ENCODE data around the gene KIAA1586.

The KIAA1586 gene

DNA sequence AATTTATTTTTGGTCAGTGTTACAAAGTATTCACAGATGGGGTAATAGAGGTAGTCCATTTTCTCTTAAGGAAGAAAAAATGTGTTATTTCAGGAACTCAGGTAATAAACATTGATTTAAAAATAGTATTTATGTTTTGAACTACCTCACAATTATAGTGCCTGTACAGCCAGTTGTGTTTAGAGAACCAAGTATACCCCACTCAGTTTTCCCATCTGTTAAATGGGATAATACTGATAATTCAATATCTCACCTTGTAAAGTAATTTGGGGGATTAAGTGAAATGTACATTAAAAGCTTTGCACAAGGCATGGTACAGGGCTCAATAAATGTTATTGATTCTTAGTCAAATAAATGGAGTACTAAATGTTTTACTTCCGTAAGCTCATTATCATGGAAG, 48.2 kb downstream of the KIAA1586 start:
- Histone ChIP-seq H3K27ac (replicated peaks) (no peak overlapping the region), H3K4me3 (replicated peaks; ENCODE audit: insufficient read depth, low read length) (no peak overlapping the region), H3K27me3 (ENCODE audit: insufficient read depth, poor library complexity, severe bottlenecking) (no peaks in the 10 kb centered on the region)
- TF ChIP-seq, protein P1, sequence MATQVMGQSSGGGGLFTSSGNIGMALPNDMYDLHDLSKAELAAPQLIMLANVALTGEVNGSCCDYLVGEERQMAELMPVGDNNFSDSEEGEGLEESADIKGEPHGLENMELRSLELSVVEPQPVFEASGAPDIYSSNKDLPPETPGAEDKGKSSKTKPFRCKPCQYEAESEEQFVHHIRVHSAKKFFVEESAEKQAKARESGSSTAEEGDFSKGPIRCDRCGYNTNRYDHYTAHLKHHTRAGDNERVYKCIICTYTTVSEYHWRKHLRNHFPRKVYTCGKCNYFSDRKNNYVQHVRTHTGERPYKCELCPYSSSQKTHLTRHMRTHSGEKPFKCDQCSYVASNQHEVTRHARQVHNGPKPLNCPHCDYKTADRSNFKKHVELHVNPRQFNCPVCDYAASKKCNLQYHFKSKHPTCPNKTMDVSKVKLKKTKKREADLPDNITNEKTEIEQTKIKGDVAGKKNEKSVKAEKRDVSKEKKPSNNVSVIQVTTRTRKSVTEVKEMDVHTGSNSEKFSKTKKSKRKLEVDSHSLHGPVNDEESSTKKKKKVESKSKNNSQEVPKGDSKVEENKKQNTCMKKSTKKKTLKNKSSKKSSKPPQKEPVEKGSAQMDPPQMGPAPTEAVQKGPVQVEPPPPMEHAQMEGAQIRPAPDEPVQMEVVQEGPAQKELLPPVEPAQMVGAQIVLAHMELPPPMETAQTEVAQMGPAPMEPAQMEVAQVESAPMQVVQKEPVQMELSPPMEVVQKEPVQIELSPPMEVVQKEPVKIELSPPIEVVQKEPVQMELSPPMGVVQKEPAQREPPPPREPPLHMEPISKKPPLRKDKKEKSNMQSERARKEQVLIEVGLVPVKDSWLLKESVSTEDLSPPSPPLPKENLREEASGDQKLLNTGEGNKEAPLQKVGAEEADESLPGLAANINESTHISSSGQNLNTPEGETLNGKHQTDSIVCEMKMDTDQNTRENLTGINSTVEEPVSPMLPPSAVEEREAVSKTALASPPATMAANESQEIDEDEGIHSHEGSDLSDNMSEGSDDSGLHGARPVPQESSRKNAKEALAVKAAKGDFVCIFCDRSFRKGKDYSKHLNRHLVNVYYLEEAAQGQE (IDR thresholded peaks at IDR 0.05; ENCODE audit: insufficient replicate concordance, low read depth), result no peak
- TF ChIP-seq GABPA (IDR thresholded peaks at IDR 0.05; ENCODE audit: low read depth) (no peak), SPI1 (IDR thresholded peaks at IDR 0.05; ENCODE audit: borderline replicate concordance, low read depth) (no peak), POLR2AphosphoS5 (IDR thresholded peaks at IDR 0.05; ENCODE audit: low read depth) (no peak)
- no peak for DNase-seq (ENCODE audit: low read depth in 1 of 2, low spot score in 1 of 2)

DNA sequence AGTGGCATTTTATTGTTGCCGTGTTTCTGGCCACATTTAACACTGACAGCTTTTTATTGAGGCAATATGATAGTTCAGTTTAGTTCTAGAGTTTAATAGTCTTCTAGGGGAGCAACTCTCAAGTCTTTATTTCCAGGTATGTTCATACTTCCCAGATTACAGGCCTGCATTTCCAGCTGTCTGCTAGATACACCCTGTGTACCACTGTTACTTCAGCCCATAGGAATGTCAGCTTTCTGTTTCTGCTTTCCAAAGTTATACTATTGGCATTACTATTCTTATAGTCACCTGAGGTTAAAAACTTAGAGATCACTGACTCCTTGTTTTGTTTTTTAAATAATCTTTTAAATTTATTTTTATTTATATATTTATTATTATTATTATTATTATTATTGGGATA, 51.1 kb downstream of the KIAA1586 start:
- no peak for DNase-seq (ENCODE audit: low read depth in 1 of 2, low spot score in 1 of 2)
- TF ChIP-seq SPI1 (IDR thresholded peaks at IDR 0.05; ENCODE audit: borderline replicate concordance, low read depth), result no peak
- TF ChIP-seq GABPA (IDR thresholded peaks at IDR 0.05; ENCODE audit: low read depth), result no peak
- TF ChIP-seq, protein P1 (IDR thresholded peaks at IDR 0.05; ENCODE audit: insufficient replicate concordance, low read depth), result no peak
- TF ChIP-seq, protein P2, sequence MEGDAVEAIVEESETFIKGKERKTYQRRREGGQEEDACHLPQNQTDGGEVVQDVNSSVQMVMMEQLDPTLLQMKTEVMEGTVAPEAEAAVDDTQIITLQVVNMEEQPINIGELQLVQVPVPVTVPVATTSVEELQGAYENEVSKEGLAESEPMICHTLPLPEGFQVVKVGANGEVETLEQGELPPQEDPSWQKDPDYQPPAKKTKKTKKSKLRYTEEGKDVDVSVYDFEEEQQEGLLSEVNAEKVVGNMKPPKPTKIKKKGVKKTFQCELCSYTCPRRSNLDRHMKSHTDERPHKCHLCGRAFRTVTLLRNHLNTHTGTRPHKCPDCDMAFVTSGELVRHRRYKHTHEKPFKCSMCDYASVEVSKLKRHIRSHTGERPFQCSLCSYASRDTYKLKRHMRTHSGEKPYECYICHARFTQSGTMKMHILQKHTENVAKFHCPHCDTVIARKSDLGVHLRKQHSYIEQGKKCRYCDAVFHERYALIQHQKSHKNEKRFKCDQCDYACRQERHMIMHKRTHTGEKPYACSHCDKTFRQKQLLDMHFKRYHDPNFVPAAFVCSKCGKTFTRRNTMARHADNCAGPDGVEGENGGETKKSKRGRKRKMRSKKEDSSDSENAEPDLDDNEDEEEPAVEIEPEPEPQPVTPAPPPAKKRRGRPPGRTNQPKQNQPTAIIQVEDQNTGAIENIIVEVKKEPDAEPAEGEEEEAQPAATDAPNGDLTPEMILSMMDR (IDR thresholded peaks at IDR 0.05; ENCODE audit: insufficient read depth, low read length), result no peak
- TF ChIP-seq POLR2AphosphoS5 (IDR thresholded peaks at IDR 0.05; ENCODE audit: low read depth), result no peak
- H3K27ac ChIP-seq (replicated peaks), result no peak overlapping the region
- H3K4me3 ChIP-seq (replicated peaks; ENCODE audit: insufficient read depth, low read length), result no peak overlapping the region
- no peaks in the 10 kb centered on the region for H3K27me3 ChIP-seq (ENCODE audit: insufficient read depth, poor library complexity, severe bottlenecking)

DNA sequence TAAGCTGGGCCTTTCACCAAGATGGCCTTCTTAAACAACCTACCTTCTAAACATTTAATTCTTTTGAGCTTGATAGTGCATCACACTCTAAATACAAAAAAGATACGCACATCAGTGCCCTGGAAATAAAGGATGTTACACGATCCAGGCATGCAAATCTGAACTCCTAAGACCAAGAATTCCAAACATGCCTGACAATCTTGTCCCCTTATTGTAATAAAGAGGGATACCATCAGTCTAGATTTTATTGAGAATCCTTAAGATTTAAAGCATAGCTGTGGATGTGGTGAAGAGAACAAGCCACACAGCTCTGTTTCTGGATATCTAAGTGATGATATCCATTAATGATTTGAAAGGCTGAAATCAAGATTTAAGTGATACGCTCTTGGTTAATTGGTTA, 56.5 kb downstream of the KIAA1586 start:
- Histone ChIP-seq H3K27me3 (ENCODE audit: insufficient read depth, poor library complexity, severe bottlenecking) (no peaks in the 10 kb centered on the region), H3K27ac (replicated peaks) (no peak overlapping the region), H3K4me3 (replicated peaks; ENCODE audit: insufficient read depth, low read length) (no peak overlapping the region)
- DNase-seq (ENCODE audit: low read depth in 1 of 2, low spot score in 1 of 2), result no peak
- TF ChIP-seq, protein P2 (IDR thresholded peaks at IDR 0.05; ENCODE audit: insufficient read depth, low read length), result no peak
- TF ChIP-seq GABPA (IDR thresholded peaks at IDR 0.05; ENCODE audit: low read depth) (no peak), SPI1 (IDR thresholded peaks at IDR 0.05; ENCODE audit: borderline replicate concordance, low read depth) (no peak), POLR2AphosphoS5 (IDR thresholded peaks at IDR 0.05; ENCODE audit: low read depth) (no peak)
- TF ChIP-seq, protein P1 (IDR thresholded peaks at IDR 0.05; ENCODE audit: insufficient replicate concordance, low read depth), result no peak

Measured in HL-60 (cell line).